HG02759 (cell line): ENCODE results near the gene CXCL5.
A peak's percentile ranks its signal among the peaks of the same experiment; 100 is the strongest.

Experiments
- ATAC-seq: cut with Tn5 transposase; IDR thresholded peaks from one replicate; pipeline ENCODE4 v1.9.1; 2021; ENCODE audit warnings: mild to moderate bottlenecking, moderate library complexity; ENCODE audit not compliant: unreplicated experiment

Gene CXCL5

GRCh38 chr4:73998040-73999011, at the start of gene CXCL5:
TSS of gene CXCL5 (minus strand) at chr4:73998677. CDS start at chr4:73998581, 96 bp downstream.
- ATAC-seq, result no peak

GRCh38 chr4:74047152-74047551, 48.7 kb upstream of the CXCL5 start:
- no peak for ATAC-seq

GRCh38 chr4:74045772-74046171, 47.3 kb upstream of the CXCL5 start:
- no peak for ATAC-seq

GRCh38 chr4:74045247-74045646, 46.8 kb upstream of the CXCL5 start:
- ATAC-seq, result no peak

GRCh38 chr4:74044677-74045076, 46.2 kb upstream of the CXCL5 start:
- no peak for ATAC-seq

GRCh38 chr4:74042681-74043080, 44.2 kb upstream of the CXCL5 start:
- no peak for ATAC-seq

- ATAC-seq, result no peak
These were observed 42.9 kb upstream of the CXCL5 start for GRCh38 chr4:74041418-74041817.

- no peak for ATAC-seq
These were observed 40.9 kb upstream of the CXCL5 start for GRCh38 chr4:74039315-74039763.

- ATAC-seq, result peak; percentile 71
These were observed 40.2 kb upstream of the CXCL5 start, which contains the start of gene CXCL3 for GRCh38 chr4:74038425-74039314. TSS of gene CXCL3 (minus strand) at chr4:74038689. CDS start at chr4:74038611, 78 bp downstream.

GRCh38 chr4:74038086-74038424, 39.6 kb upstream of the CXCL5 start:
- no peak for ATAC-seq

- no peak for ATAC-seq
These were observed 38.8 kb upstream of the CXCL5 start for GRCh38 chr4:74037076-74037955.

GRCh38 chr4:74033739-74034138, 35.3 kb upstream of the CXCL5 start:
- ATAC-seq, result no peak

- ATAC-seq, result no peak
These were observed 33.6 kb upstream of the CXCL5 start for GRCh38 chr4:74032064-74032463.

- no peak for ATAC-seq
These were observed 33.1 kb upstream of the CXCL5 start for GRCh38 chr4:74031576-74031975.

GRCh38 chr4:74030285-74030684, 31.8 kb upstream of the CXCL5 start:
- no peak for ATAC-seq

- ATAC-seq, result no peak
These were observed 30.0 kb upstream of the CXCL5 start for GRCh38 chr4:74028504-74028903.

- ATAC-seq, result no peak
These were observed 25.2 kb upstream of the CXCL5 start for GRCh38 chr4:74023709-74024108.

- no peak for ATAC-seq
These were observed 23.1 kb upstream of the CXCL5 start for GRCh38 chr4:74021601-74022000.

GRCh38 chr4:74018771-74019170, 20.3 kb upstream of the CXCL5 start:
- no peak for ATAC-seq

- no peak for ATAC-seq
These were observed 19.6 kb upstream of the CXCL5 start for GRCh38 chr4:74018116-74018515.

GRCh38 chr4:74016068-74016467, 17.6 kb upstream of the CXCL5 start:
- ATAC-seq, result no peak
